ENCODE measurements around the gene DAB2. TPM values are rescaled to one million over a fixed set of nuclear protein-coding genes. Genes with fewer than 3 reads are reported as not detected.
A peak's percentile ranks its signal among the peaks of the same experiment; 100 is the strongest.

The DAB2 gene
- total and polyA plus RNA-seq, 2 of the 8 experiments (the other 6 are each of a cell fraction or from before 2014, with no cell fraction given): 2.6 to 4.9 TPM

- Histone ChIP-seq H3K23me2 (ENCODE audit: low read depth, low read length) (peaks cover 7% of the 10 kb centered on the region; the same call in 1 of the 2 replicates), H3K27ac (ENCODE audit: low read depth, low read length) (no peak overlapping the region), H3K79me2 (ENCODE audit: control insufficient read depth in 1 of 2, insufficient read depth in 2 of 2, low read length in 2 of 2) (no peaks in the 10 kb centered on the region), H3K4me3 (ENCODE audit: extremely low read depth in 1 of 4, insufficient read depth in 2 of 4, low read depth in 3 of 4, low read length in 4 of 4) (peak overlapping the region in 1 of 4 experiments; percentile 66; a peak in 1 of 8 replicates), H3K14ac (ENCODE audit: insufficient read length) (no peak overlapping the region), H2BK15ac (ENCODE audit: low read length) (no peak overlapping the region), H2AK5ac (ENCODE audit: low read depth, low read length) (no peak overlapping the region), H3K27me3 (replicated peaks in 1 of 4; ENCODE audit: control insufficient read depth in 3 of 4, extremely low read depth in 1 of 4, insufficient read depth in 3 of 4, low read length in 3 of 4) (peaks cover 0 to 2% (median under 1%) of the 10 kb centered on the region in 4 experiments; a peak in 2 of 7 replicates), H3K23ac (ENCODE audit: insufficient read length) (no peak overlapping the region), H4K91ac (replicated peaks; ENCODE audit: insufficient read length, low read length) (no peak overlapping the region), H4K5ac (ENCODE audit: insufficient read length, low read depth, low read length) (no peak overlapping the region), H2BK20ac (ENCODE audit: low read length) (no peak overlapping the region), H3K79me1 (ENCODE audit: low read depth, low read length) (no peaks in the 10 kb centered on the region), H3K4me1 (replicated peaks in 1 of 4; ENCODE audit: control insufficient read depth in 3 of 4, insufficient read depth in 4 of 4, low read length in 3 of 4) (peaks cover 2 to 12% (median 9%) of the 10 kb centered on the region in 4 experiments; a peak in 5 of 7 replicates), H3K4ac (replicated peaks; ENCODE audit: insufficient read length, low read depth, low read length) (no peak overlapping the region), H4K8ac (ENCODE audit: extremely low read depth, insufficient read depth, low read length) (no peak overlapping the region), H3K4me2 (ENCODE audit: insufficient read depth in 1 of 2, low read depth in 2 of 2, low read length in 2 of 2) (peak overlapping the region; percentile 61 to 74; a peak in 2 of 4 replicates), H2BK5ac (ENCODE audit: low read depth, low read length) (no peak overlapping the region), H2AFZ (ENCODE audit: low read length) (no peak overlapping the region), H2BK12ac (ENCODE audit: low read depth, low read length) (no peak overlapping the region), H3K9me3 (ENCODE audit: insufficient read depth in 2 of 2, low read depth in 1 of 2, low read length in 1 of 2) (no peaks in the 10 kb centered on the region), H2BK120ac (replicated peaks; ENCODE audit: low read depth, low read length) (no peak overlapping the region), H3K36me3 (ENCODE audit: control insufficient read depth in 2 of 4, insufficient read depth in 4 of 4, low read length in 3 of 4) (no peaks in the 10 kb centered on the region), H3K9ac (replicated peaks in 1 of 4; ENCODE audit: extremely low read depth in 1 of 4, low read depth in 3 of 4, low read length in 3 of 4) (no peak overlapping the region), H4K20me1 (replicated peaks in 1 of 2; ENCODE audit: control insufficient read depth in 1 of 2, insufficient read depth in 2 of 2, low read length in 2 of 2) (no peaks in the 10 kb centered on the region), H3K18ac (ENCODE audit: extremely low read depth, low read length) (no peak overlapping the region), H3K56ac (replicated peaks; ENCODE audit: insufficient read length, low read depth, low read length) (no peak overlapping the region)
- FAIRE-seq (no peak), DNase-seq (ENCODE audit: low read depth in 1 of 2, low spot score in 2 of 2) (no peak)
- ChIA-PET CTCF (ENCODE audit: partially characterized antibody) (interaction anchor here (0.6 to 3.4 kb wide), 11 partner anchors 7 to 613 kb away, joined by 3 to 26 read pairs (median 5); no protein-coding TSS in a partner anchor), POLR2A (ENCODE audit: partially characterized antibody) (interaction anchor here (0.6 to 1.5 kb wide), 4 partner anchors 17 to 412 kb away, joined by 3 to 7 read pairs (median 4); no protein-coding TSS in a partner anchor)
- WGBS, 2 experiments (ENCODE audit: extremely low coverage in 1 of 2, insufficient coverage in 1 of 2, insufficient read length in 1 of 2, insufficient replicate concordance in 2 of 2, low coverage in 1 of 2, low lambda C conversion rate in 2 of 2, missing lambda C conversion rate in 1 of 2): 83% methylated on average over 2 of the region's 2 CpGs; no CpG with 5 or more reads in 1 of the 2 experiments
- TF ChIP-seq EP300 (IDR thresholded peaks at IDR 0.05; ENCODE audit: borderline replicate concordance in 1 of 2, low read depth in 2 of 2, low read length in 2 of 2) (no peak), YY1 (IDR thresholded peaks at IDR 0.05; ENCODE audit: low read depth, low read length) (no peak), SP2 (IDR thresholded peaks at IDR 0.05; ENCODE audit: low read length) (no peak), CHD2 (IDR thresholded peaks at IDR 0.05; ENCODE audit: low read length) (no peak), CBX8 (IDR thresholded peaks at IDR 0.05; ENCODE audit: borderline replicate concordance, low read depth, low read length) (no peak), GTF2F1 (IDR thresholded peaks at IDR 0.05; ENCODE audit: borderline replicate concordance, low read depth, low read length) (no peak), CEBPB (IDR thresholded peaks at IDR 0.05; ENCODE audit: low read depth, low read length) (no peak), RBBP5 (IDR thresholded peaks at IDR 0.05; ENCODE audit: borderline replicate concordance, low read depth, low read length) (no peak), FOSL1 (IDR thresholded peaks at IDR 0.05; ENCODE audit: insufficient read depth, low read depth, low read length) (no peak), SRF (IDR thresholded peaks at IDR 0.05; ENCODE audit: low read depth, low read length) (no peak), RAD21 (IDR thresholded peaks at IDR 0.05 in 1 of 2, conservative IDR thresholded peaks at IDR 0.05 in 1 of 2; ENCODE audit: low read depth in 2 of 2, low read length in 2 of 2) (no peak), GABPA (IDR thresholded peaks at IDR 0.05; ENCODE audit: borderline replicate concordance, insufficient read depth, low read length) (no peak), CTBP2 (IDR thresholded peaks at IDR 0.05; ENCODE audit: borderline replicate concordance, insufficient read depth, insufficient read length, low read length) (no peak)
These were observed 1.4 kb downstream of the DAB2 start for GRCh38 chr5:39423331-39423751.
